GM21825 (cell line): ENCODE data around the gene PLXNC1.

Experiments used
- ATAC-seq: cut with Tn5 transposase; IDR thresholded peaks from one replicate; pipeline ENCODE4 v1.9.1; 2021; ENCODE audit warnings: mild to moderate bottlenecking, moderate library complexity; ENCODE audit not compliant: unreplicated experiment

PLXNC1 gene

GRCh38 chr12:94147991-94148738 lies at the start of gene PLXNC1:
PLXNC1 (plus strand) TSS chr12:94148577; CDS start chr12:94148972, 395 bp downstream.
- ATAC-seq, result peak; percentile 40

GRCh38 chr12:94099191-94099590 lies 49.2 kb upstream of the PLXNC1 start:
- no peak for ATAC-seq

GRCh38 chr12:94099632-94100031 lies 48.7 kb upstream of the PLXNC1 start:
- ATAC-seq, result no peak

- no peak for ATAC-seq
These were observed 48.2 kb upstream of the PLXNC1 start for GRCh38 chr12:94100211-94100627.

GRCh38 chr12:94100990-94101737 lies 47.2 kb upstream of the PLXNC1 start:
- peak; percentile 59 for ATAC-seq

- peak; percentile 85 for ATAC-seq
These were observed 46.4 kb upstream of the PLXNC1 start for GRCh38 chr12:94101738-94102660.

GRCh38 chr12:94103986-94104385 lies 44.4 kb upstream of the PLXNC1 start:
- no peak for ATAC-seq

GRCh38 chr12:94107910-94108309 lies 40.5 kb upstream of the PLXNC1 start:
- no peak for ATAC-seq

- ATAC-seq, result no peak
These were observed 39.2 kb upstream of the PLXNC1 start for GRCh38 chr12:94109160-94109559.

- no peak for ATAC-seq
These were observed 38.1 kb upstream of the PLXNC1 start for GRCh38 chr12:94110258-94110657.

- ATAC-seq, result no peak
These were observed 37.1 kb upstream of the PLXNC1 start for GRCh38 chr12:94111302-94111701.

- ATAC-seq, result no peak
These were observed 36.3 kb upstream of the PLXNC1 start for GRCh38 chr12:94112121-94112520.

- ATAC-seq, result no peak
These were observed 34.2 kb upstream of the PLXNC1 start for GRCh38 chr12:94114166-94114565.

GRCh38 chr12:94116191-94116590 lies 32.2 kb upstream of the PLXNC1 start:
- ATAC-seq, result no peak

GRCh38 chr12:94121886-94122285 lies 26.5 kb upstream of the PLXNC1 start:
- ATAC-seq, result no peak

GRCh38 chr12:94122591-94122990 lies 25.8 kb upstream of the PLXNC1 start:
- no peak for ATAC-seq

- no peak for ATAC-seq
These were observed 25.2 kb upstream of the PLXNC1 start for GRCh38 chr12:94123127-94123526.

- no peak for ATAC-seq
These were observed 22.3 kb upstream of the PLXNC1 start for GRCh38 chr12:94126067-94126466.

- no peak for ATAC-seq
These were observed 20.9 kb upstream of the PLXNC1 start for GRCh38 chr12:94127239-94128131.

- no peak for ATAC-seq
These were observed 20.1 kb upstream of the PLXNC1 start for GRCh38 chr12:94128280-94128679.
